Keratinocyte (primary cell): ENCODE measurements around the gene PEX7.

ENCODE experiments used
- CTCF ChIP-seq, 3 experiments: IDR thresholded peaks in 1 of 3; conservative IDR thresholded peaks in 1 of 3; optimal IDR thresholded peaks in 1 of 3; 2 replicates in 2 of 3; 3 replicates in 1 of 3; pipeline versions ENCODE3 to v1.5.1; 2011; ENCODE audit warnings: low read length in 3 of 3, mild to moderate bottlenecking in 3 of 3, moderate library complexity in 2 of 3, control low read depth in 1 of 3, inconsistent platforms in 1 of 3; ENCODE audit not compliant: insufficient read depth in 2 of 3; ENCODE audit errors: extremely low read depth in 1 of 3
- EZH2 ChIP-seq: IDR thresholded peaks from one replicate; pipeline ENCODE4 v1.6.1; 2012; ENCODE audit warnings: inconsistent platforms, mild to moderate bottlenecking, low read length, moderate library complexity

- TF ChIP-seq CTCF (optimal IDR thresholded peaks at IDR 0.05 in 1 of 3, IDR thresholded peaks at IDR 0.05 in 1 of 3, conservative IDR thresholded peaks at IDR 0.05 in 1 of 3; ENCODE audit: extremely low read depth in 1 of 3, insufficient read depth in 2 of 3, low read length in 3 of 3) (no peak), EZH2 (no peak)
Measured at GRCh38 chr6:136826216-136826615, 3.8 kb downstream of the PEX7 start.
